ENCODE data around the gene DNAJC13.

The DNAJC13 gene

DNA sequence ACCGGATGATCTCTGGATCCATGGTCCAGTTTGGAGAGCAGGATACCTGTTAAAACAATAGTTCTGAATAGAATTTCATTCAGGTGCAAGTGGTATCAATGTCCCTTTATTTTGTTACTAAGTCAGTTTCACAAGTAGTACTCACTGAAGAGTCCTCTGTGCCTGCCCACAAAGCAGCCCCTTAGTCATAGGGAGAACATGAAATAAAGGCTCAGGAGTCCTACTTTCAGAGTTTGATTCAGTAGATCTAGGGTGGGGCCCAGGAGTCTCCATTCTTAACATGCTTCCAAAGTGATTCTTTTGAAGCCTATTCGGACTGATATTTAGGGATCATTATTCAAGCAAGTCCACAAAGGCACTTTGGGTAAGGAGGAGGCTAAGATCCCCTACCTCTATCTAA, 100.0 kb downstream of the DNAJC13 start:
- TF ChIP-seq, protein P1, sequence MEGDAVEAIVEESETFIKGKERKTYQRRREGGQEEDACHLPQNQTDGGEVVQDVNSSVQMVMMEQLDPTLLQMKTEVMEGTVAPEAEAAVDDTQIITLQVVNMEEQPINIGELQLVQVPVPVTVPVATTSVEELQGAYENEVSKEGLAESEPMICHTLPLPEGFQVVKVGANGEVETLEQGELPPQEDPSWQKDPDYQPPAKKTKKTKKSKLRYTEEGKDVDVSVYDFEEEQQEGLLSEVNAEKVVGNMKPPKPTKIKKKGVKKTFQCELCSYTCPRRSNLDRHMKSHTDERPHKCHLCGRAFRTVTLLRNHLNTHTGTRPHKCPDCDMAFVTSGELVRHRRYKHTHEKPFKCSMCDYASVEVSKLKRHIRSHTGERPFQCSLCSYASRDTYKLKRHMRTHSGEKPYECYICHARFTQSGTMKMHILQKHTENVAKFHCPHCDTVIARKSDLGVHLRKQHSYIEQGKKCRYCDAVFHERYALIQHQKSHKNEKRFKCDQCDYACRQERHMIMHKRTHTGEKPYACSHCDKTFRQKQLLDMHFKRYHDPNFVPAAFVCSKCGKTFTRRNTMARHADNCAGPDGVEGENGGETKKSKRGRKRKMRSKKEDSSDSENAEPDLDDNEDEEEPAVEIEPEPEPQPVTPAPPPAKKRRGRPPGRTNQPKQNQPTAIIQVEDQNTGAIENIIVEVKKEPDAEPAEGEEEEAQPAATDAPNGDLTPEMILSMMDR (IDR thresholded peaks at IDR 0.05; ENCODE audit: low read depth, low read length), result no peak
- no peak overlapping the region for H3K4me3 ChIP-seq (ENCODE audit: low read depth, low read length)
- in situ Hi-C loops (cut with HindIII; ENCODE audit: low sequenced_read_pairs), result no loop called here
- no peak for DNase-seq (ENCODE audit: low read depth, low spot score)

DNA sequence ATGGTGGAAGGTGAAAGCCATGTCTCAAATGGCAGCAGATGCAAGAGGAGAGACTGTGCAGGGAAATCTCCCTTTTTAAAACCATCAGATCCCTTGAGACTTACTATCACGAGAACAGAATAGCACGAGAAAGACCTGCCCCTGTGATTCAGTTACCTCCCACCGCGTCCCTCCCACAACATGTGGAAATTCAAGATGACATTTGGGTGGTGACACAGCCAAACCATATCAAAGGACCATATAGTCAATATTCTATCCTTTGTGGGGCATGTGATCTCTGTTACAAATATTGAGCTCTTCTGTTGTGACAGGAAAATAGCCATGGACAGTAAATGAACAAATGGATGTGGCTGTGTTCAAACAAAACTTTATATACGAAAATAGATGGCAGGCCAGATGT, 102.6 kb downstream of the DNAJC13 start:
- DNase-seq (ENCODE audit: low read depth, low spot score), result no peak
- in situ Hi-C loops (cut with HindIII; ENCODE audit: low sequenced_read_pairs), result no loop called here
- TF ChIP-seq, protein P1 (IDR thresholded peaks at IDR 0.05; ENCODE audit: low read depth, low read length), result no peak
- H3K4me3 ChIP-seq (ENCODE audit: low read depth, low read length), result no peak overlapping the region

DNA sequence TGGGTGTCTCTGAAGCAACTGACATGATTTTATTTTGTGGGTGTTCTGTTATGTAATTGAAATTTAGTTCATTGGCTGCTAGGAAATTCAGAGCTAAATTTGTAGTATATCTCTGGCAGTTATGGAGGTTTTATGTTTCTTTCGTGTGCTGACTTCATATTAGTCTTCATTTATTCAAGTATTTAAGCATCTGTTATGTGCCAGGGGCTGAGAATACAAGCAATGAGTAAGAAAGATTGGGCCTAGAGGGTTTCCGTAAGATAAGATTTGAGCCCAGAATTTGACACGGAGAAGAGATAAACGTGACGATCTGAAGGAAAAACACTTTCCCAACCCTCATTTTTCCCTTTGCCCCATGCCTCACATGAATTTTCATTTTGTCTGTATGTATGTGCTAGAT, 104.6 kb downstream of the DNAJC13 start:
- in situ Hi-C loops (cut with HindIII; ENCODE audit: low sequenced_read_pairs), result no loop called here
- no peak for DNase-seq (ENCODE audit: low read depth, low spot score)

DNA sequence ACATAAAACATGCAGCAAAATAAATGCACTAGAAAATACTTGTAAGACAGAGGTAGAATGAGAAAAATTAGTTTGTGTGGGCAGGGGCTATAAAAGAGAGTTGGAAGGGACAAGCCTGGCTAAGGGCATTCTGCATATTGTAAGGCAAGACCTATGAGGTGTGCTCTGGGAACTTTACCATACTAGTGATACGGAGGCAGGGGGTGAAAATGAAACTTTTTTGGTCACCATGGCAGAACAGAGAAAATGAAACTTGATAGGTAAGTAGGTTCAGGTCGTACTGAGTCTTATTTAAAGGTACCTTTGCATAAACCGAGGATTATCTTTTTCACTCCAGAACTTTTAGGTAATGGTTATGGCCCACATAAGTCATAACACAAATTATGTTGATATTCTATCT, 105.1 kb downstream of the DNAJC13 start:
- in situ Hi-C loops (cut with HindIII; ENCODE audit: low sequenced_read_pairs), result no loop called here
- DNase-seq (ENCODE audit: low read depth, low spot score), result no peak

More for the DNA sequence above, 104.6 kb downstream of the DNAJC13 start:
- H3K4me3 ChIP-seq (ENCODE audit: low read depth, low read length), result no peak overlapping the region
- TF ChIP-seq, protein P1 (IDR thresholded peaks at IDR 0.05; ENCODE audit: low read depth, low read length), result no peak

DNA sequence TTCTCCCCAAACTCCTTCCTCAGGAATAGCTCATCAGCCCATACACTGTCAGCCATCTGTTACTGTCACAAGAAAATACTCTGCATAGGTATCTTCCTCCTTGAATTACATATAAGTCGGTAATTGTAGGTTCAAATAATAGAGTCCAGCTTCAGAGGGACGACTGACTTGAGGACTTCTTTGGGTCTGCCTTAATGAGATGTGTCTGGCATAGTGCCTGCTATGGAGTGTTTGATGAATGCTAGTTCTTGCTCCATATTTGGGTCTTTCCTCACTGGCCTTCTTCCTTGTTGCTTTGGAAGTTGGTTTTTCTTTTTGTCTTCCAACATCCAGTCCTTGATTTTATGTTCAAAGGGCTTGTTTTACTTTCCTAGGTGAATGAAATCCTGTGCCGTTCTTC, 113.3 kb downstream of the DNAJC13 start:
- H3K4me3 ChIP-seq (ENCODE audit: low read depth, low read length), result no peak overlapping the region
- no peak for DNase-seq (ENCODE audit: low read depth, low spot score)
- in situ Hi-C loops (cut with HindIII; ENCODE audit: low sequenced_read_pairs), result no loop called here
- TF ChIP-seq, protein P1 (IDR thresholded peaks at IDR 0.05; ENCODE audit: low read depth, low read length), result no peak

More for the DNA sequence above, 105.1 kb downstream of the DNAJC13 start:
- H3K4me3 ChIP-seq (ENCODE audit: low read depth, low read length), result no peak overlapping the region
- TF ChIP-seq, protein P1 (IDR thresholded peaks at IDR 0.05; ENCODE audit: low read depth, low read length), result no peak

DNA sequence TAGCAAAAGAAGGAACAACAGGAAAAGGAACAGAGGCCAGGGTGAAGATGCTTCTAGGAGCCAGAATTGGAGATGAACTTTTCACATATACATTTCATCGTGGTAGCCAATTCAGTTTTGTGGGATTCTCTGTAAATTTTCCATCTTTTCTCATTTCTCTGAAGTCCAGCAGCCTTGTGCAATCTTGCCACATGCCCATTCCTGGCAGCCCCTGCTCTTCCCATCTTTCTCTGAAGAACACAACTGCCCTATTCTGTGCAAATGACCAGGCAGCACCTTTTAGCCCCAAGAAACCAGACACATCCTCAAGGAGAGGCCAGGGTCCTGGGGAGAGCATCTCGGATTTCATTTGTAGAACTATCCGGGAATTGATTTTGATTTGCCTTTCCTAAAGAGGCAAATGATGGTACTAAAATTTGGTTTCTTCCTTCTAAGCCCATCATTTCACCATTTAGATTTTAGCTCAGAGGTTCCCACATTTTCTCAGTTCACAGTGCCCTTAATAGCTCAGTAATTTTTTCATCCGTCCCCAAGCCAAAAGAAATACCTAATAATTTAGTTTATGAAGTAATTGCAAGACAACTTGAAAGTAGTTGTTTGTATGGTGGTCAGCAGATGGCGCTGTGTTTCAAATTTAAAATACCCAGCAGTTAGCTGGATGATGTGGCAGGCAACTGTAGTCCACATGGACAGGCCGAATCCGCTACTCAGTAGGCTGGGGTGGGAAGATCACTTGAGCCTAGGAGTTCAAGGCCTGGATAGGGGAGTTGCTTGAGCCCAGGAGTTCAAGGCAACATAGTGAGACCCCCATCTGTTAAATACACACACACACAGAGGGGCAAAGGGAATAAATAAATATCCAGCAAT, 118.5 kb downstream of the DNAJC13 start:
- peak; percentile 89 for DNase-seq (ENCODE audit: low read depth, low spot score)
- H3K4me3 ChIP-seq (ENCODE audit: low read depth, low read length), result no peak overlapping the region
- TF ChIP-seq, protein P1 (IDR thresholded peaks at IDR 0.05; ENCODE audit: low read depth, low read length), result peak; percentile 56
- in situ Hi-C loops (cut with HindIII; ENCODE audit: low sequenced_read_pairs), result no loop called here
